Suppressor macrophage treated with lipopolysaccharide for 4 hours (primary cell): ENCODE results near the gene OR10D3.

Experiments used
- DNase-seq: peaks from one replicate; pipeline ENCODE4 v3.0.0-alpha.2; 2020

The OR10D3 gene

DNA sequence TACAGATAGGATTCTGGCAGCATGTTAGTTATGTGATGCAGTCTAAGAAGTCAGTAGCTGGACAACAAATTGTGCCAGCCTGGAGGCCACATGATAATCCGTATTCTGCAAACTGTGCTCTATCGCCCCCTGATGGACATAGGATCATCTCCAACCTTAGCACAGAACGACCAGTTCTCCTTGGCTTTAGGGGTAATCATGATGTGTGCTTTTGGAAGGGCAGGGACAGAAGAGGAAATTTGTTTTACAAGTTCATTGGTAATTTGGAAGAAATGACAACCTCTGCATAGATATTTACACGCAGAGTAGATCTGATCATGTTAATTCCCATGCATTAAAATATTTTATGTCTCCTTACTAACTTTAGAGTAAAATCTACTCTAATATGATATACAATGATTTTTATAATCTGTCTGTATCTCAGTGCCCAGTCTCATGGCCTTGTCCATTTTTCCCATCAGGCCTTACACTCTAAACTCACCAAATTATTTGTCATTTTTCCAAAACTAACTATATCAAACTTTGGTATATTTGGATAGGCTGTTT is 12.1 kb downstream of the OR10D3 start:
- DNase-seq: peak; percentile 67

- no peak for DNase-seq
Observed at GRCh38 chr11:124197999-124198398, 14.9 kb downstream of the OR10D3 start.

GRCh38 chr11:124198897-124199296 is 15.8 kb downstream of the OR10D3 start:
- peak; percentile 18 for DNase-seq

DNA sequence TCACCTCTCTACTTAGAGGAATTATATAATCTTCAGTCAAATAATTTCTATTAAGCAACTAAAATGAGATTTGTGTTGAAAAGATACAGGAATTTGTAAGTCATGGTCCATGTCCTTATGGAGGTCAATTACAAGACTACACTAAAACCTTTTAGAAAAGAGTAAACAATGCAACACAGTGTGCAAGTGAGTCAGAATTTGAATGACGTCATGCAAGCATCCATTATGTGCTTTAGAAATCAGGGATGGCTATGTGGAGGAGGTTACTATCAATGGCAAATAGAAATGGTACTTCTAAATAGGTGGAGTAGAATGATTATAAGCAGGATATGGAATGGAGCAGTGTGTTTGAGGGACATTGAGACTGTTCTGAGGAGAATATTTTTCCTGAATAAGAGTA is 16.6 kb downstream of the OR10D3 start:
- DNase-seq: peak; percentile 43

DNA sequence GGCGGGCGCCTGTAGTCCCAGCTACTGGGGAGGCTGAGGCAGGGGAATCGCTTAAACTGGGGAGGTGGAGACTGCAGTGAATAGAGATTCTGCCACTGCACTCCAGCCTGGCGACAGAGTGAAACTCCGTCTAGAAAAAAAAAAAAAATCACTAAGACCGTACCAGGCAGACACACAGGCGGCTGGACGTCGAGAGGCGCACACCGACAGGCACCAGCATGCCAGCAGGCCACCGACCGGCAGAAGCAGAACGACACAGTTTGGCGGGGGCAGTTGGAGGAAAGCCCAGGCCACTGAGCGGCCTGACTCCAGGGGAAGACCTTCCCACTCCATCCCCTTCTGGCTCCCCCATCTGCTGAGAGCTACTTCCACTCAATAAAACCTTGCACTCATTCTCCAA is 17.5 kb downstream of the OR10D3 start:
- DNase-seq: no peak

- no peak for DNase-seq
Observed at GRCh38 chr11:124202951-124203350, 19.8 kb downstream of the OR10D3 start.

GRCh38 chr11:124204008-124204407 is 20.9 kb downstream of the OR10D3 start:
- no peak for DNase-seq

DNA sequence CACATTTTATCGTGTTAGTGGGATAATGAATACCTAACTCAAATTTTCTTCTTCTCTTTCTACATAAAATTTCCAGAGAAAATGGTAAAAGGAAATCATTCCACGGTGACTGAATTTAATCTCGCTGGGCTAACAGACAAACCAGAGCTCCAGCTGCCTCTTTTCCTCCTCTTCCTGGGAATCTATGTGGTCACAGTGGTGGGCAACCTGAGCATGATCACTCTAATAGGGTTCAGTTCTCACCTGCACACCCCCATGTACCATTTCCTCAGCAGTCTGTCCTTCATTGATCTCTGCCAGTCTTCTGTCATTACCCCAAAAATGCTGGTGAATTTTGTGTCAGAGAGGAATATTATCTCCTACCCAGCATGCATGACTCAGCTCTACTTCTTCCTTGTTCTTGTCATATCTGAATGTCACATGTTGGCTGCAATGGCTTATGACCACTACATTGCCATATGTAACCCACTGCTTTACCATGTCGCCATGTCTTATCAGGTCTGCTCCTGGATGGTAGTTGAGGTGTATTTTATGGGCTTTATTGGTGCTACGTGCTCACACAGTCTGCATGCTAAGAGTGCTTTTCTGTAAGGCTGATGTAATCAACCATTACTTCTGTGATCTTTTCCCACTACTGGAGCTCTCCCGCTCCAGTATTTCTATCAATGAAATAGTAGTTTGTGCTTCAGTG is 24.1 kb downstream of the OR10D3 start:
- DNase-seq: peak; percentile 51

GRCh38 chr11:124209824-124210357 is 26.7 kb downstream of the OR10D3 start:
- DNase-seq: no peak

GRCh38 chr11:124210421-124210820 is 27.3 kb downstream of the OR10D3 start:
- no peak for DNase-seq

DNA sequence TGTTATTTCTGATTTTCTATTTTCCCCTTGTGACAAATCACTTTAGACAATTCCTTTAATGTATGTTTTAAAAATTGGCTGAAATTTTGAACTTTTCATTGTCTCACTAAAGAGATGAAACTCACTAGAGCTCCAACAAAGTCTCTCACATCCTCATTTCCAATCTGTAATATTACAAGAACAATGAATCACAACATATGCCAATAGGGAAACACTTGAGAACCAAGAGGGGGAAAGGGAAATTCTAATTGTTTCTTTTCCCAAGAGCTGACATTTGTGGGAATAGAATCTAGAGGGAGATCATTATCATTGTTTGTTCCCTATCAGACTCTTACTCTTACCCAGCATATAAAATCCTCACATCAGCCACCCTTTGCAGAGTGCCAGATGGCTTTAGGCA is 28.2 kb downstream of the OR10D3 start:
- DNase-seq: peak; percentile 62

- DNase-seq: no peak
Observed at GRCh38 chr11:124214027-124214426, 30.9 kb downstream of the OR10D3 start.

GRCh38 chr11:124219126-124219525 is 36.0 kb downstream of the OR10D3 start:
- no peak for DNase-seq

- no peak for DNase-seq
Observed at GRCh38 chr11:124222407-124222806, 39.3 kb downstream of the OR10D3 start.

DNA sequence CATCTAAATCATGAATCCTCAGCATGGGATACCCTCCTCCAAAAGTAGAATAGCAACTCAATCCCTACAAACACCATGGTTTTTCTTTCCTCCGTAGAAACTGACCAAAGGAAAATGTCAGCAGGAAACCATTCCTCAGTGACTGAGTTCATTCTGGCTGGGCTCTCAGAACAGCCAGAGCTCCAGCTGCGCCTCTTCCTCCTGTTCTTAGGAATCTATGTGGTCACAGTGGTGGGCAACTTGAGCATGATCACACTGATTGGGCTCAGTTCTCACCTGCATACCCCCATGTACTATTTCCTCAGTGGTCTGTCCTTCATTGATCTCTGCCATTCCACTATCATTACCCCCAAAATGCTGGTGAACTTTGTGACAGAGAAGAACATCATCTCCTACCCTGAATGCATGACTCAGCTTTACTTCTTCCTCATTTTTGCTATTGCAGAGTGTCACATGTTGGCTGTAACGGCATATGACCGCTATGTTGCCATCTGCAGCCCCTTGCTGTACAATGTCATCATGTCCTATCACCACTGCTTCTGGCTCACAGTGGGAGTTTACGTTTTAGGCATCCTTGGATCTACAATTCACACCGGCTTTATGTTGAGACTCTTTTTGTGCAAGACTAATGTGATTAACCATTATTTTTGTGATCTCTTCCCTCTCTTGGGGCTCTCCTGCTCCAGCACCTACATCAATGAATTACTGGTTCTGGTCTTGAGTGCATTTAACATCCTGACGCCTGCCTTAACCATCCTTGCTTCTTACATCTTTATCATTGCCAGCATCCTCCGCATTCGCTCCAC is 41.7 kb downstream of the OR10D3 start:
- peak; percentile 77 for DNase-seq

GRCh38 chr11:124225471-124225870 is 42.3 kb downstream of the OR10D3 start:
- DNase-seq: no peak

- no peak for DNase-seq
Observed at GRCh38 chr11:124233376-124233775, 50.2 kb downstream of the OR10D3 start.
